HEK293T (cell line): ENCODE data around the gene TOR1AIP1.
"Not testable (repeated sequence)": the region's sequence is repeated elsewhere in the genome, so short reads cannot be mapped to it uniquely, and the experiment has no call there.

Experiments used
- CTCF ChIA-PET: fragments of 350-600 bp; formaldehyde crosslinking; extraction: SDS; loops from one replicate; lab custom pipeline; 2021; ENCODE audit warnings: antibody characterized with exemption, inconsistent platforms; lab: Yijun Ruan, JAX
- POLR2A ChIA-PET: fragments of 350-600 bp; formaldehyde crosslinking; extraction: SDS; loops from one replicate; lab custom pipeline; 2020; ENCODE audit warnings: antibody characterized with exemption, inconsistent platforms; lab: Yijun Ruan, JAX
- DNase-seq: peaks from one replicate; pipeline ENCODE4 v3.0.0; 2012; ENCODE audit warnings: mixed read lengths; ENCODE audit errors: extremely low spot score
- ARNT ChIP-seq: fragments of 450-650 bp; IDR thresholded peaks from 2 replicates; pipeline ENCODE4 v1.6.1; 2017; ENCODE audit warnings: mild to moderate bottlenecking
- BHLHE40 ChIP-seq: fragments of 450-650 bp; IDR thresholded peaks from 2 replicates; pipeline ENCODE4 v1.6.1; 2016; ENCODE audit warnings: mild to moderate bottlenecking, moderate library complexity, borderline replicate concordance
- CTBP1 ChIP-seq: fragments of 450-650 bp; IDR thresholded peaks from 2 replicates; pipeline ENCODE4 v1.6.1; 2016; ENCODE audit warnings: borderline replicate concordance
- ELF4 ChIP-seq: fragments of 450-650 bp; IDR thresholded peaks from 2 replicates; pipeline ENCODE4 v1.6.1; 2017; ENCODE audit warnings: antibody characterized with exemption
- FOXA1 ChIP-seq: fragments of 450-650 bp; IDR thresholded peaks from 2 replicates; pipeline ENCODE4 v1.6.1; 2016; ENCODE audit warnings: mild to moderate bottlenecking
- FOXK2 ChIP-seq: fragments of 450-650 bp; IDR thresholded peaks from 2 replicates; pipeline ENCODE4 v1.6.1; 2016; ENCODE audit warnings: mild to moderate bottlenecking
- FOXM1 ChIP-seq: fragments of 450-650 bp; IDR thresholded peaks from 2 replicates; pipeline ENCODE4 v1.6.1; 2017; ENCODE audit warnings: mild to moderate bottlenecking, borderline replicate concordance
- HDGF ChIP-seq: fragments of 450-650 bp; IDR thresholded peaks from 2 replicates; pipeline ENCODE4 v1.6.1; 2017; ENCODE audit warnings: antibody characterized with exemption, borderline replicate concordance
- L3MBTL2 ChIP-seq: fragments of 450-650 bp; conservative IDR thresholded peaks from 2 replicates; pipeline ENCODE4 v1.6.1; 2016; ENCODE audit warnings: mild to moderate bottlenecking
- LEF1 ChIP-seq: fragments of 450-650 bp; IDR thresholded peaks from 2 replicates; pipeline ENCODE4 v1.6.1; 2017; ENCODE audit warnings: mild to moderate bottlenecking, borderline replicate concordance
- NFRKB ChIP-seq: fragments of 450-650 bp; IDR thresholded peaks from 2 replicates; pipeline ENCODE4 v1.6.1; 2016; ENCODE audit warnings: mild to moderate bottlenecking, moderate library complexity
- SP1 ChIP-seq: fragments of 450-650 bp; IDR thresholded peaks from 2 replicates; pipeline ENCODE4 v1.6.1; 2017
- SUZ12 ChIP-seq: fragments of 450-650 bp; IDR thresholded peaks from 2 replicates; pipeline ENCODE4 v1.6.1; 2016; ENCODE audit warnings: mild to moderate bottlenecking
- TARDBP ChIP-seq: fragments of 450-650 bp; IDR thresholded peaks from 2 replicates; pipeline ENCODE4 v1.6.1; 2016
- ZNF384 ChIP-seq: fragments of 450-650 bp; IDR thresholded peaks from 2 replicates; pipeline ENCODE4 v1.6.1; 2016
- TF ChIP-seq, protein P1 (sequence below): fragments of 450-650 bp; IDR thresholded peaks from 2 replicates; pipeline ENCODE4 v1.6.1; 2016

TOR1AIP1 gene, protein sequence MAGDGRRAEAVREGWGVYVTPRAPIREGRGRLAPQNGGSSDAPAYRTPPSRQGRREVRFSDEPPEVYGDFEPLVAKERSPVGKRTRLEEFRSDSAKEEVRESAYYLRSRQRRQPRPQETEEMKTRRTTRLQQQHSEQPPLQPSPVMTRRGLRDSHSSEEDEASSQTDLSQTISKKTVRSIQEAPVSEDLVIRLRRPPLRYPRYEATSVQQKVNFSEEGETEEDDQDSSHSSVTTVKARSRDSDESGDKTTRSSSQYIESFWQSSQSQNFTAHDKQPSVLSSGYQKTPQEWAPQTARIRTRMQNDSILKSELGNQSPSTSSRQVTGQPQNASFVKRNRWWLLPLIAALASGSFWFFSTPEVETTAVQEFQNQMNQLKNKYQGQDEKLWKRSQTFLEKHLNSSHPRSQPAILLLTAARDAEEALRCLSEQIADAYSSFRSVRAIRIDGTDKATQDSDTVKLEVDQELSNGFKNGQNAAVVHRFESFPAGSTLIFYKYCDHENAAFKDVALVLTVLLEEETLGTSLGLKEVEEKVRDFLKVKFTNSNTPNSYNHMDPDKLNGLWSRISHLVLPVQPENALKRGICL

DNA sequence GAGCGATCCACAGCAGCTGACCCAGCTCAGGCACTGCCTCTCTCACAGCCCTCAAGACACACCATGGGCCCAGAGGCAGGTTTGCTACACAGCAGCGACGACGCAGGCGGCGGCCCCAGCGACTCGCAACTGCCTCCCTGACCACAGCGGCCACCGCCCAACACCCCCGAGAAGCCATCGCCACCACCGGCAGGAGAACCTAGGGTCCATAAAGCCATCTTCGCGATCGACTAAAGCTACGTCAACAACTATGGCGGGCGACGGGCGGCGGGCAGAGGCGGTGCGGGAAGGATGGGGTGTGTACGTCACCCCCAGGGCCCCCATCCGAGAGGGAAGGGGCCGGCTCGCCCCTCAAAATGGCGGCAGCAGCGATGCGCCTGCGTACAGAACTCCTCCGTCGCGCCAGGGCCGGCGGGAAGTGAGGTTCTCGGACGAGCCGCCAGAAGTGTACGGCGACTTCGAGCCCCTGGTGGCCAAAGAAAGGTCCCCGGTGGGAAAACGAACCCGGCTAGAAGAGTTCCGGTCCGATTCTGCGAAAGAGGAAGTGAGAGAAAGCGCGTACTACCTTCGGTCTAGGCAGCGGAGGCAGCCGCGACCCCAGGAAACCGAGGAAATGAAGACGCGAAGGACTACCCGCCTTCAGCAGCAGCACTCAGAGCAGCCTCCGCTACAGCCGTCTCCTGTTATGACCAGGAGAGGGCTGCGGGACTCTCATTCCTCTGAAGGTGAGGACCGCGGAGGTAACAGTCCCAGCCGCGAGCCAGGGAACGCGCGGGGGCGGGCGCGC is at the start of gene TOR1AIP1:
Gene TOR1AIP1, plus strand, starts transcription at position 33 of the 787 bp plus-strand sequence. Its CDS starts 218 bp downstream, at position 251.
- CTCF ChIA-PET, result interaction anchor here (0.8 to 1.6 kb wide), 3 partner anchors 28 to 68 kb away, joined by 3 to 4 read pairs (median 3); no protein-coding TSS in a partner anchor
- 0 out of 2 replicates have a peak, but pooled peaks have one; percentile 18 for TF ChIP-seq HDGF
- no peak for TF ChIP-seq SUZ12
- TF ChIP-seq FOXM1, result peak; percentile 91; the same call in 1 of the 2 replicates
- no peak for TF ChIP-seq FOXA1
- TF ChIP-seq CTBP1, result peak; percentile 97
- peak; percentile 59; the same call in 1 of the 2 replicates for TF ChIP-seq NFRKB
- no peak for TF ChIP-seq ZNF384
- TF ChIP-seq, protein P1, sequence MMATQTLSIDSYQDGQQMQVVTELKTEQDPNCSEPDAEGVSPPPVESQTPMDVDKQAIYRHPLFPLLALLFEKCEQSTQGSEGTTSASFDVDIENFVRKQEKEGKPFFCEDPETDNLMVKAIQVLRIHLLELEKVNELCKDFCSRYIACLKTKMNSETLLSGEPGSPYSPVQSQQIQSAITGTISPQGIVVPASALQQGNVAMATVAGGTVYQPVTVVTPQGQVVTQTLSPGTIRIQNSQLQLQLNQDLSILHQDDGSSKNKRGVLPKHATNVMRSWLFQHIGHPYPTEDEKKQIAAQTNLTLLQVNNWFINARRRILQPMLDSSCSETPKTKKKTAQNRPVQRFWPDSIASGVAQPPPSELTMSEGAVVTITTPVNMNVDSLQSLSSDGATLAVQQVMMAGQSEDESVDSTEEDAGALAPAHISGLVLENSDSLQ, result peak; percentile 26; the same call in 1 of the 2 replicates
- no peak for TF ChIP-seq FOXK2
- TF ChIP-seq ELF4, result peak; percentile 96
- TF ChIP-seq L3MBTL2, result peak; percentile 92
- TF ChIP-seq LEF1, result peak; percentile 7; the same call in 1 of the 2 replicates
- no peak for TF ChIP-seq BHLHE40
- TF ChIP-seq SP1, result no peak
- TF ChIP-seq TARDBP, result no peak
- TF ChIP-seq ARNT, result no peak; the same call in 1 of the 2 replicates

DNA sequence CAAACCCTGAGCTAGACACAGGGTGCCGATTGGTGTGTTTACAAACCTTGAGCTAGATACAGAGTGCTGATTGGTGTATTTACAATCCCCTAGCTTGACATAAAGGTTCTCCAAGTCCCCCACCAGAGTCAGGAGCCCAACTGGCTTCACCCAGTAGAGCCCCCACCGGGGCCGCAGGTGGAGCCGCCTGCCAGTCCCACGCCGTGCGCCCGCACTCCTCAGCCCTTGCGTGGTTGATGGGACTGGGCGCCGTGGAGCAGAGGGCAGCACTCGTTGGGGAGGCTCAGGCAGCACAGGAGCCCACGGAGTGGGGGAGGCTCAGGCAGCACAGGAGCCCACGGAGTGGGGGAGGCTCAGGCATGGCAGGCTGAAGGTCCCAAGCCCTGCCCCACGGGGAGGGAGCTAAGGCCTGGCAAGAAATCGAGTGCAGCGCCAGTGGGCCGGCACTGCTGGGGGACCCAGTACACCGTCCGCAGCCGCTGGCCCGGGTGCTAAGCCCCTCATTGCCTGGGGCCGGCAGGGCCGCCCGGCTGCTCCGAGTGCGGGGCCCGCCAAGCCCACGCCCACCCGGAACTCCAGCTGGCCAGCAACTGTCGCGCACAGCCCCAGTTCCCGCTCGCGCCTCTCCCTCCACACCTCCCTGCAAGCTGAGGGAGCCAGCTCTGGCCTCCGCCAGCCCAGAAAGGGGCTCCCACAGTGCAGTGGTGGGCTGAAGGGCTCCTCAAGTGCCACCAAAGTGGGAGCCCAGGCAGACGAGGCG is 45.2 kb upstream of the TOR1AIP1 start:
- DNase-seq, CTCF ChIA-PET, POLR2A ChIA-PET: not testable (repeated sequence)

More for the DNA sequence above, at the start of gene TOR1AIP1:
- peak; percentile 92 for DNase-seq
- POLR2A ChIA-PET, result interaction anchor here (0.6 to 3.8 kb wide), 28 partner anchors 8 to 349 kb away, joined by 3 to 16 read pairs (median 4); partner anchors contain the start of genes CEP350 and QSOX1

DNA sequence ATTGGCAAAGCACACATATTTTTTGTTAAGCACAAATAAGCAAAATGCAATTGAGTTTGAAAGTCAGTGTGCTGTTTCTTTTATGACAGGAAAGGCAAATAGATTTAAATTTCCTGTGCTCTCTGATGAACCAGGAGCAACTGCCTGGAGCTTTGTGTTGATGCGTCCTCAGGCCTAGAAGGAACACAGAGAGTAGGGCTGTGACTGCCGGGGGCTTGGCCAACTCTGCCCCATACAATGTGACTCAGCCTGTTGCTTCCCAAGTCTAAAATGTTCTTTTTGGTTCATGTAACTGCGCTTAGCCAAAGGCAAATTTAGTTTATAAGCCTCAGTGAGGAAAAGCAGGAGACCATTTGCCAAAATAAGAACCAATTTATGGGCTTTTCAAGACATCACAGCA is 42.0 kb upstream of the TOR1AIP1 start:
- ChIA-PET POLR2A (no interaction called here), CTCF (no interaction called here)
- TF ChIP-seq BHLHE40, result no peak
- TF ChIP-seq FOXA1, result no peak
- no peak for TF ChIP-seq L3MBTL2
- no peak for TF ChIP-seq NFRKB
- TF ChIP-seq FOXM1, result no peak
- TF ChIP-seq ARNT, result no peak
- TF ChIP-seq SP1, result no peak
- no peak for TF ChIP-seq CTBP1
- no peak for TF ChIP-seq FOXK2
- no peak for TF ChIP-seq TARDBP
- no peak for TF ChIP-seq ZNF384
- TF ChIP-seq LEF1, result no peak
- no peak for TF ChIP-seq ELF4
- no peak for TF ChIP-seq SUZ12
- TF ChIP-seq HDGF, result no peak
- TF ChIP-seq, protein P1, result no peak
- no peak for DNase-seq

DNA sequence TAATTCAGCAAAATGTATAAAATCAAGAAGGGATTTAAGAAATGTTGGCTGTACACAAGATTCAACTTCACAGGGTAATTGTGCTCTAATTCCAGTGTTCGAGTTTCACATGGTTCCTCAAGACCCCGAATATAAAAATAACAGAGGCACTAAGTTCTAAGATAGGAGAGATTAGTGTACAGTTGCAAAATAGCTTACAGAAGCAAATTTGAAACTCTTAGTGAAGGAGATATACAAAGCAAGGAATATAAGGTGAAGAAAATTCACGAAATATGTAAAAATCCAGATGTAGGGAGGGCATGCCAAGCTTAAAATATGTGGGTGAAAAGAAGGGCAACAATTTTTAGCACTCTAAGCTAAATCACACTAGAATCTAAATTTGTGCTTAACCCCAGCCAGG is 33.9 kb upstream of the TOR1AIP1 start:
- TF ChIP-seq HDGF (no peak), FOXA1 (no peak), FOXM1 (no peak), BHLHE40 (no peak), CTBP1 (no peak), LEF1 (no peak), L3MBTL2 (no peak), ZNF384 (no peak), ELF4 (no peak), ARNT (no peak), SP1 (no peak), FOXK2 (no peak), TARDBP (no peak), NFRKB (no peak)
- TF ChIP-seq, protein P1, result no peak
- POLR2A ChIA-PET, result no interaction called here
- CTCF ChIA-PET, result no interaction called here
- DNase-seq, result no peak

DNA sequence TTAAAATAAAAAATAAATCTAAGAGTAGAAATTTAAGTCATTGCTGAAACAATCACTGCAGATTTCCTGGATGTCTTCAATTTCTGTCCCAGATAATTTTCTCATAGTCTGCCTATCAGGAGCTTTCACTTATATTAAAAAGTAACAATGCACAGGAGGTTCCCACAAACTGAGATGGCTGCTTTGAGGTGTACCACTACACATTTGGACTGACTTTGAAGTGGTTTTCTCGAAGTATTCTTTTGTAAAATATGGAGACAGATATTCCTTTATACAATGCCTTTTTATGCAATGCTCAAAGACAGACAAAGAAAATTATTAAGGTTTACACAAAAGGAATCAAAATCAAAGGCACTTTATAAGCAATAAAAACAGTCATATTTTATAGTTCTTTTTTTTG is 29.0 kb upstream of the TOR1AIP1 start:
- TF ChIP-seq TARDBP (no peak), LEF1 (no peak), ARNT (no peak), SP1 (no peak), NFRKB (no peak), CTBP1 (no peak), SUZ12 (no peak), FOXM1 (no peak), FOXA1 (no peak), HDGF (no peak), L3MBTL2 (no peak), ELF4 (no peak)
- TF ChIP-seq, protein P1, result no peak
- ChIA-PET CTCF (interaction anchor here (0.8 kb wide), 1 partner anchor 38 kb away, joined by 4 read pairs; no protein-coding TSS in a partner anchor), POLR2A (no interaction called here)
- DNase-seq, result no peak

DNA sequence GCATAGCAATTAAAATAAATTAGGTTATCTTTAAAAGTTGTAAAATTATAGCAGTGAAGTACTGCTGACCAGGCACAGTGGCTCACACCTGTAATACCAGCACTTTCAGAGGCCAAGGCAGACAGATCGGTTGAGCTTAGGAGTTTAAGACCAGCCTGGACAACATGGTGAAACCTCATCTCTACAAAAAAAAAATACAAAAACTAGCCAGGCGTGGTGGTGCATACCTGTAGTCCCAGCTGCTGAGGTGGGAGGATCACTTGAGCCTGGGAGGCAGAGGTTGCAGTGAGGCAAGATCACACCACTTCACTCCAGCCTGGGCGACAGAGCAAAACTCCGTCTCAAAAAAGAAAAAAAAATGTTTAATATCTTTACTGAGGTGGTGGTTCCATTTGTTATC is 26.3 kb upstream of the TOR1AIP1 start:
- CTCF ChIA-PET, POLR2A ChIA-PET, DNase-seq: not testable (repeated sequence)
